NT2/D1 (cell line): Measurements from ENCODE around the gene PRR23E.

ENCODE experiments used
- DNase-seq: peaks from one replicate; pipeline ENCODE4 v3.0.0-alpha.2; 2011; ENCODE audit warnings: low read depth, low spot score
- H3K27me3 ChIP-seq: 2 replicates; pipeline ENCODE4 v1.6.0; 2011; ENCODE audit warnings: mild to moderate bottlenecking; ENCODE audit not compliant: insufficient read length, insufficient read depth
- H3K36me3 ChIP-seq: 2 replicates; pipeline ENCODE4 v1.6.1; 2011; ENCODE audit warnings: mild to moderate bottlenecking, low read length, mixed read lengths; ENCODE audit not compliant: insufficient read depth, insufficient read length
- H3K4me1 ChIP-seq: 2 replicates; pipeline ENCODE4 v1.5.1; 2011; ENCODE audit not compliant: insufficient read depth, insufficient read length
- H3K4me3 ChIP-seq: 2 replicates; pipeline ENCODE4 v1.5.1; 2011; ENCODE audit warnings: low read depth; ENCODE audit not compliant: insufficient read length
- H3K9ac ChIP-seq: 2 replicates; pipeline ENCODE4 v1.6.0; 2011; ENCODE audit warnings: low read depth; ENCODE audit not compliant: insufficient read length
- H3K9me3 ChIP-seq: 2 replicates; pipeline ENCODE4 v1.5.1; 2011; ENCODE audit warnings: mild to moderate bottlenecking, low read length; ENCODE audit not compliant: insufficient read depth
- SUZ12 ChIP-seq: IDR thresholded peaks from 2 replicates; pipeline ENCODE4 v1.6.1; 2011; ENCODE audit not compliant: insufficient read length, insufficient read depth; ENCODE audit errors: extremely low read depth
- YY1 ChIP-seq: IDR thresholded peaks from 2 replicates; pipeline ENCODE4 v1.6.1; 2011; ENCODE audit not compliant: insufficient read length, insufficient read depth
- ZNF274 ChIP-seq: IDR thresholded peaks from 2 replicates; pipeline ENCODE4 v1.6.1; 2011; ENCODE audit warnings: mild to moderate bottlenecking, low read depth, low read length

PRR23E gene

GRCh38 chr3:127200086-127200691, 7.3 kb downstream of the PRR23E start:
- Histone ChIP-seq H3K27me3 (no peaks in the 10 kb centered on the region), H3K4me3 (no peak overlapping the region), H3K9me3 (no peaks in the 10 kb centered on the region), H3K9ac (no peak overlapping the region), H3K36me3 (no peaks in the 10 kb centered on the region), H3K4me1 (no peaks in the 10 kb centered on the region)
- TF ChIP-seq YY1 (no peak), SUZ12 (no peak), ZNF274 (no peak)
- DNase-seq: no peak

- Histone ChIP-seq H3K9ac (no peak overlapping the region), H3K27me3 (no peaks in the 10 kb centered on the region), H3K36me3 (no peaks in the 10 kb centered on the region), H3K9me3 (no peaks in the 10 kb centered on the region), H3K4me3 (no peak overlapping the region), H3K4me1 (no peaks in the 10 kb centered on the region)
- no peak for DNase-seq
- TF ChIP-seq ZNF274: no peak
- TF ChIP-seq YY1: no peak
- no peak for TF ChIP-seq SUZ12
Measured at GRCh38 chr3:127203024-127203423, 10.1 kb downstream of the PRR23E start.

GRCh38 chr3:127204841-127205582, 12.1 kb downstream of the PRR23E start:
- Histone ChIP-seq H3K4me1 (peaks cover 15% of the 10 kb centered on the region), H3K27me3 (no peaks in the 10 kb centered on the region), H3K36me3 (no peaks in the 10 kb centered on the region), H3K4me3 (no peak overlapping the region), H3K9ac (no peak overlapping the region), H3K9me3 (no peaks in the 10 kb centered on the region)
- DNase-seq: no peak
- TF ChIP-seq SUZ12 (no peak), YY1 (no peak), ZNF274 (no peak)

- Histone ChIP-seq H3K27me3 (no peaks in the 10 kb centered on the region), H3K4me1 (peaks cover 17% of the 10 kb centered on the region), H3K36me3 (no peaks in the 10 kb centered on the region), H3K9ac (no peak overlapping the region), H3K9me3 (no peaks in the 10 kb centered on the region), H3K4me3 (no peak overlapping the region)
- no peak for DNase-seq
- no peak for TF ChIP-seq ZNF274
- no peak for TF ChIP-seq YY1
- TF ChIP-seq SUZ12: no peak
Measured at GRCh38 chr3:127206154-127206553, 13.2 kb downstream of the PRR23E start.

- Histone ChIP-seq H3K27me3 (peaks cover 4% of the 10 kb centered on the region), H3K9ac (no peak overlapping the region), H3K9me3 (no peaks in the 10 kb centered on the region), H3K36me3 (no peaks in the 10 kb centered on the region), H3K4me1 (peaks cover 17% of the 10 kb centered on the region), H3K4me3 (no peak overlapping the region)
- TF ChIP-seq ZNF274 (no peak), YY1 (no peak), SUZ12 (no peak)
- DNase-seq: no peak
Measured at GRCh38 chr3:127206611-127207516, 13.9 kb downstream of the PRR23E start.

GRCh38 chr3:127207727-127208482, 15.0 kb downstream of the PRR23E start:
- no peak for DNase-seq
- H3K27me3 ChIP-seq: peaks cover 5% of the 10 kb centered on the region
- TF ChIP-seq YY1: no peak
- no peak for TF ChIP-seq ZNF274
- no peak for TF ChIP-seq SUZ12
- H3K4me3 ChIP-seq: no peak overlapping the region
- no peaks in the 10 kb centered on the region for H3K36me3 ChIP-seq
- peaks cover 17% of the 10 kb centered on the region for H3K4me1 ChIP-seq
- H3K9me3 ChIP-seq: no peaks in the 10 kb centered on the region
- no peak overlapping the region for H3K9ac ChIP-seq
